Smooth muscle cell of the coronary artery (primary cell): Measurements from ENCODE around the gene LPA. TPM values are rescaled to one million over a fixed set of nuclear protein-coding genes. Genes with fewer than 3 reads are reported as not detected.

Experiments used
- total RNA-seq: library from RNA; depleted of rRNA; stranded (reverse); fragments of >200 nt; gene quantifications from 2 replicates; pipeline ENCODE4 v1.2.3, GENCODE V29; 2014; ENCODE audit warnings: low replicate concordance

Gene LPA, protein sequence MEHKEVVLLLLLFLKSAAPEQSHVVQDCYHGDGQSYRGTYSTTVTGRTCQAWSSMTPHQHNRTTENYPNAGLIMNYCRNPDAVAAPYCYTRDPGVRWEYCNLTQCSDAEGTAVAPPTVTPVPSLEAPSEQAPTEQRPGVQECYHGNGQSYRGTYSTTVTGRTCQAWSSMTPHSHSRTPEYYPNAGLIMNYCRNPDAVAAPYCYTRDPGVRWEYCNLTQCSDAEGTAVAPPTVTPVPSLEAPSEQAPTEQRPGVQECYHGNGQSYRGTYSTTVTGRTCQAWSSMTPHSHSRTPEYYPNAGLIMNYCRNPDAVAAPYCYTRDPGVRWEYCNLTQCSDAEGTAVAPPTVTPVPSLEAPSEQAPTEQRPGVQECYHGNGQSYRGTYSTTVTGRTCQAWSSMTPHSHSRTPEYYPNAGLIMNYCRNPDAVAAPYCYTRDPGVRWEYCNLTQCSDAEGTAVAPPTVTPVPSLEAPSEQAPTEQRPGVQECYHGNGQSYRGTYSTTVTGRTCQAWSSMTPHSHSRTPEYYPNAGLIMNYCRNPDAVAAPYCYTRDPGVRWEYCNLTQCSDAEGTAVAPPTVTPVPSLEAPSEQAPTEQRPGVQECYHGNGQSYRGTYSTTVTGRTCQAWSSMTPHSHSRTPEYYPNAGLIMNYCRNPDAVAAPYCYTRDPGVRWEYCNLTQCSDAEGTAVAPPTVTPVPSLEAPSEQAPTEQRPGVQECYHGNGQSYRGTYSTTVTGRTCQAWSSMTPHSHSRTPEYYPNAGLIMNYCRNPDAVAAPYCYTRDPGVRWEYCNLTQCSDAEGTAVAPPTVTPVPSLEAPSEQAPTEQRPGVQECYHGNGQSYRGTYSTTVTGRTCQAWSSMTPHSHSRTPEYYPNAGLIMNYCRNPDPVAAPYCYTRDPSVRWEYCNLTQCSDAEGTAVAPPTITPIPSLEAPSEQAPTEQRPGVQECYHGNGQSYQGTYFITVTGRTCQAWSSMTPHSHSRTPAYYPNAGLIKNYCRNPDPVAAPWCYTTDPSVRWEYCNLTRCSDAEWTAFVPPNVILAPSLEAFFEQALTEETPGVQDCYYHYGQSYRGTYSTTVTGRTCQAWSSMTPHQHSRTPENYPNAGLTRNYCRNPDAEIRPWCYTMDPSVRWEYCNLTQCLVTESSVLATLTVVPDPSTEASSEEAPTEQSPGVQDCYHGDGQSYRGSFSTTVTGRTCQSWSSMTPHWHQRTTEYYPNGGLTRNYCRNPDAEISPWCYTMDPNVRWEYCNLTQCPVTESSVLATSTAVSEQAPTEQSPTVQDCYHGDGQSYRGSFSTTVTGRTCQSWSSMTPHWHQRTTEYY (N-terminal part only)
- not detected in 2 replicates for total RNA-seq

DNA sequence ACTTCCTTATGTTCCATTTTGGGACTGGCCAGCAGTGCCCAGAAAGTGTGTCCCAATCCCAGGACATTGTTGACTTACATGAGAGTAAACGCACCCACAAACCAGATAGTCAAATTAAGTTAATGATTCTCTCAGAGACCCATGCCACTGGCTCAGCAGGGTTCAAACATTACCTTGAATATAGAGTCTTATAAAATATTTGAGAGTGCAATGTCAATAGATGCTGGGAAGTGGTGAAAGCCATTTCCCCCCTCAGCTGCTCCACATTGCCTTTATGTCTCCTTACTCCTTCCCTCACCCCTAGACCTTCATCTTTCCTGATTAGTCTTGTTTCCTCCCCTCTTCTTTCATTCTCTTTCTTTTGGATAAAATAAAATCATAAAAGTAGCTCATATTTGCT lies at the start of gene LPA:
Gene LPA (minus strand): TSS at position 78 of the 400 bp plus-strand sequence. CDS start 61 bp downstream, at position 17.

DNA sequence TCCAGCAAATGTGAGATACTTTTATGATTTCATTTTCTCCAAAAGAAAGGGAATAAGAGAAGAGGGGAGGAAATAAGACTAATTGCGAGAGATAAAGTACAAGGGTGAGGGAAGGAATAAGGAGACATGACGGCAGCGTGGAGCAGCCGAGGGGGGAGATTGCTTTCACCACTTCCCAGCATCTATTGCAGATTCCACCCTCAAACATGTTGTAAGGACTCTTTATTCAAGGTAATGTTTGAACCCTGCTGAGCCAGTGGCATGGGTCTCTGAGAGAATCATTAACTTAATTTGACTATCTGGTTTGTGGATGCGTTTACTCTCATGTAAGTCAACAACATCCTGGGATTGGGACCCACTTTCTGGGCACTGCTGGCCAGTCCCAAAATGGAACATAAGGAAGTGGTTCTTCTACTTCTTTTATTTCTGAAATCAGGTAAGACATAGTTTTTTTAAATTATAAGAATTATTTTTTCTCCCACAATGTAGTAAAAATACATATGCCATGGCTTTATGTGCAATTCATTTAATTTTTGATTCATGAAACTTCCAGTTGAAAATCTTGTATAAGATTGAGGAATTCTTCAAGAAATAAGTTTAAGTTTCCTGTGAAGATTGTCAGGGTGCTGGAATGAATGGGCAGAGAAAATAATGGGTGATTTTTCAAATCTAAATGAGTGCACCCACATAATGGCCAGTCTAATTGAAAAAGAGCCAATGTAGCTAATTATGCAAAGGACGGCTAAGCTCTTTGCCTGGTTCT lies 38.0 kb upstream of the LPA start, which contains the start of gene PLG:
Gene PLG (plus strand): TSS at position 327 of the 763 bp plus-strand sequence. CDS start 61 bp downstream, at position 388.

Other genes starting within 250 kb of the LPA start
- not detected in 2 replicates for gene PLG, start 38.0 kb upstream of the LPA start, total RNA-seq